ENCODE data around the gene SMYD3. TPM values are rescaled to one million over a fixed set of nuclear protein-coding genes. Genes with fewer than 3 reads are reported as not detected.

Gene SMYD3
- total RNA-seq, 1 donor from 2014 or later, result 8.2 TPM

- intact Hi-C loops (cut with micrococcal nuclease), result no loop called here
- no peak for DNase-seq
- ATAC-seq, result no peak
These were observed 206.2 kb downstream of the SMYD3 start for GRCh38 chr1:246300626-246301549.

- ATAC-seq (no peak), DNase-seq (no peak)
- intact Hi-C loops (cut with micrococcal nuclease), result no loop called here
These were observed 209.5 kb downstream of the SMYD3 start for GRCh38 chr1:246297279-246298265.

GRCh38 chr1:246295968-246296367 lies 211.1 kb downstream of the SMYD3 start:
- no peak for DNase-seq
- intact Hi-C loops (cut with micrococcal nuclease), result no loop called here
- ATAC-seq, result no peak

- ATAC-seq, result no peak
- DNase-seq, result no peak
- intact Hi-C loops (cut with micrococcal nuclease), result no loop called here
These were observed 211.7 kb downstream of the SMYD3 start for GRCh38 chr1:246295340-246295739.

- intact Hi-C loops (cut with micrococcal nuclease), result no loop called here
- DNase-seq (no peak), ATAC-seq (no peak)
These were observed 212.8 kb downstream of the SMYD3 start for GRCh38 chr1:246294263-246294662.

- no peak for DNase-seq
- ATAC-seq, result no peak
- intact Hi-C loops (cut with micrococcal nuclease), result no loop called here
These were observed 213.5 kb downstream of the SMYD3 start for GRCh38 chr1:246293366-246294121.

GRCh38 chr1:246292571-246292970 lies 214.5 kb downstream of the SMYD3 start:
- ATAC-seq (no peak), DNase-seq (no peak)
- intact Hi-C loops (cut with micrococcal nuclease), result no loop called here

GRCh38 chr1:246291127-246291526 lies 216.0 kb downstream of the SMYD3 start:
- intact Hi-C loops (cut with micrococcal nuclease), result no loop called here
- ATAC-seq, result no peak
- no peak for DNase-seq

- intact Hi-C loops (cut with micrococcal nuclease), result no loop called here
- DNase-seq (no peak), ATAC-seq (no peak)
These were observed 223.2 kb downstream of the SMYD3 start for GRCh38 chr1:246283771-246284410.

- intact Hi-C loops (cut with micrococcal nuclease), result no loop called here
- DNase-seq, result no peak
- no peak for ATAC-seq
These were observed 225.4 kb downstream of the SMYD3 start for GRCh38 chr1:246281639-246282038.

- intact Hi-C loops (cut with micrococcal nuclease), result no loop called here
These were observed 225.9 kb downstream of the SMYD3 start for GRCh38 chr1:246281195-246281594.

GRCh38 chr1:246280551-246280950 lies 226.5 kb downstream of the SMYD3 start:
- intact Hi-C loops (cut with micrococcal nuclease), result no loop called here
- DNase-seq (no peak), ATAC-seq (no peak)

More at GRCh38 chr1:246281195-246281594, 225.9 kb downstream of the SMYD3 start:
- ATAC-seq, result no peak
- no peak for DNase-seq

- intact Hi-C loops (cut with micrococcal nuclease), result no loop called here
- DNase-seq (no peak), ATAC-seq (no peak)
These were observed 227.7 kb downstream of the SMYD3 start for GRCh38 chr1:246279402-246279801.

GRCh38 chr1:246278371-246278770 lies 228.7 kb downstream of the SMYD3 start:
- ATAC-seq (no peak), DNase-seq (no peak)
- intact Hi-C loops (cut with micrococcal nuclease), result no loop called here

- intact Hi-C loops (cut with micrococcal nuclease), result no loop called here
- ATAC-seq, result no peak
- no peak for DNase-seq
These were observed 232.0 kb downstream of the SMYD3 start for GRCh38 chr1:246275036-246275435.

- DNase-seq (no peak), ATAC-seq (no peak)
- intact Hi-C loops (cut with micrococcal nuclease), result no loop called here
These were observed 232.9 kb downstream of the SMYD3 start for GRCh38 chr1:246274186-246274585.

GRCh38 chr1:246271516-246271915 lies 235.6 kb downstream of the SMYD3 start:
- DNase-seq, result no peak
- intact Hi-C loops (cut with micrococcal nuclease), result no loop called here

GRCh38 chr1:246270236-246270635 lies 236.8 kb downstream of the SMYD3 start:
- DNase-seq, result no peak
- no peak for ATAC-seq
- intact Hi-C loops (cut with micrococcal nuclease), result no loop called here

More at GRCh38 chr1:246271516-246271915, 235.6 kb downstream of the SMYD3 start:
- no peak for ATAC-seq

- ATAC-seq (no peak), DNase-seq (no peak)
- intact Hi-C loops (cut with micrococcal nuclease), result no loop called here
These were observed 237.6 kb downstream of the SMYD3 start for GRCh38 chr1:246269466-246269865.

All from left ventricle myocardium superior (tissue), 1 donor.